Mesendoderm (in vitro differentiated cells): ENCODE results near the gene TEDDM1.

ENCODE experiments used
- DNase-seq: peaks from one replicate; pipeline ENCODE4 v3.0.0; 2013
- H2AK5ac ChIP-seq: 2 replicates; pipeline ENCODE4 v1.6.1; 2013; ENCODE audit warnings: low read length, inconsistent platforms
- H2BK120ac ChIP-seq: 2 replicates; pipeline ENCODE4 v1.6.1; 2013; ENCODE audit warnings: low read depth, mild to moderate bottlenecking, low read length, moderate library complexity, mixed read lengths
- H2BK15ac ChIP-seq: replicated peaks from 2 replicates; pipeline ENCODE4 v1.6.1; 2013; ENCODE audit warnings: low read depth, mild to moderate bottlenecking, moderate library complexity
- H2BK5ac ChIP-seq: 2 replicates; pipeline ENCODE4 v1.6.1; 2013; ENCODE audit warnings: low read length, inconsistent platforms
- H3K18ac ChIP-seq: 2 replicates; pipeline ENCODE4 v1.6.1; 2013; ENCODE audit warnings: mild to moderate bottlenecking, low read length, mixed read lengths
- H3K23ac ChIP-seq: one replicate; pipeline ENCODE4 v1.6.1; 2013; ENCODE audit warnings: low read length
- H3K27ac ChIP-seq: 2 replicates; pipeline ENCODE4 v1.5.1; 2013; ENCODE audit warnings: low read depth, mild to moderate bottlenecking, inconsistent platforms, low read length, moderate library complexity
- H3K27me3 ChIP-seq: 2 replicates; pipeline ENCODE4 v1.6.1; 2013; ENCODE audit warnings: low read length, control low read depth, mild to moderate bottlenecking, inconsistent platforms; ENCODE audit not compliant: insufficient read depth, poor library complexity
- H3K36me3 ChIP-seq: 2 replicates; pipeline ENCODE4 v1.6.1; 2013; ENCODE audit warnings: low read length, inconsistent platforms; ENCODE audit not compliant: control insufficient read depth, insufficient read depth
- H3K4ac ChIP-seq: one replicate; pipeline ENCODE4 v1.6.1; 2013; ENCODE audit warnings: low read depth, mild to moderate bottlenecking, low read length, moderate library complexity
- H3K4me1 ChIP-seq: 2 replicates; pipeline ENCODE4 v1.6.1; 2013; ENCODE audit warnings: low read depth, low read length, inconsistent platforms; ENCODE audit not compliant: control insufficient read depth
- H3K4me2 ChIP-seq: 2 replicates; pipeline ENCODE4 v1.6.1; 2013; ENCODE audit warnings: low read length
- H3K4me3 ChIP-seq: 2 replicates; pipeline ENCODE4 v1.5.1; 2013; ENCODE audit warnings: mild to moderate bottlenecking, low read length
- H3K56ac ChIP-seq: one replicate; pipeline ENCODE4 v1.6.1; 2013; ENCODE audit warnings: low read length
- H3K79me1 ChIP-seq: 2 replicates; pipeline ENCODE4 v1.6.1; 2013; ENCODE audit warnings: low read length, inconsistent platforms
- H3K79me2 ChIP-seq: 2 replicates; pipeline ENCODE4 v1.6.1; 2013; ENCODE audit warnings: mild to moderate bottlenecking, low read length; ENCODE audit not compliant: control insufficient read depth, insufficient read depth
- H3K9ac ChIP-seq: 2 replicates; pipeline ENCODE4 v1.6.1; 2013; ENCODE audit warnings: low read length, inconsistent platforms
- H4K5ac ChIP-seq: one replicate; pipeline ENCODE4 v1.6.1; 2013; ENCODE audit warnings: low read length
- H4K8ac ChIP-seq: one replicate; pipeline ENCODE4 v1.6.1; 2013; ENCODE audit warnings: low read depth, mild to moderate bottlenecking, control low read depth, low read length, moderate library complexity
- WGBS: extraction: QIAGEN DNeasy Blood & Tissue Kit; methylation state at CpG from one replicate; pipeline ENCODE4 v1.1.7; 2013; ENCODE audit warnings: low lambda C conversion rate, missing lambda C conversion rate; ENCODE audit not compliant: insufficient coverage; ENCODE audit errors: extremely low coverage; 5-methylcytosine and 5-hydroxymethylcytosine counted together

Gene TEDDM1

DNA sequence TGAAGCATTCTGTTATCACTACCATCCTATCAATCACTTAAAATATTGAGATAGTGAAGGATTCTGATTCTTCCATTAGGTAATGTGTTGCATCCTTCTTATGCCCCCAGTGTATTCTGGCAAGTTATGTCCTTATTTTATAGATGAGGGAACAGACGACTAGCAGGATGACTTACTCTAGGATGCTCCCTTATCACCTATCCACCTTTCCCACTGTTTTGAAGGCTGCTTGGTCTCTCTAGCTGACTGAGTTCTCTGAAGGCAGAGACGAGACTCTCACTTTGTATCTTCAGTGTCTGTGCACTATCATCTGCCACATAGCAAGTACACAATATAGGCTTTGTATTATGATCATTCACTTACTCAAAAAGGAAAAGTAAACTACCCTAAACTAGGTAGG lies 12.9 kb downstream of the TEDDM1 start:
- H3K27me3 ChIP-seq = no peaks in the 10 kb centered on the region
- H3K56ac ChIP-seq = no peak overlapping the region
- H3K27ac ChIP-seq = no peak overlapping the region
- H4K8ac ChIP-seq = no peak overlapping the region
- no peak overlapping the region for H3K9ac ChIP-seq
- no peak overlapping the region for H2BK15ac ChIP-seq
- H3K18ac ChIP-seq = no peak overlapping the region
- no peak overlapping the region for H3K4me2 ChIP-seq
- H3K36me3 ChIP-seq = peaks cover 40% of the 10 kb centered on the region
- no peak overlapping the region for H2BK120ac ChIP-seq
- H3K4me3 ChIP-seq = no peak overlapping the region
- no peak overlapping the region for H3K23ac ChIP-seq
- H3K4me1 ChIP-seq = peaks cover 3% of the 10 kb centered on the region
- H3K79me1 ChIP-seq = peaks cover 32% of the 10 kb centered on the region
- H2BK5ac ChIP-seq = no peak overlapping the region
- peaks cover 51% of the 10 kb centered on the region for H3K79me2 ChIP-seq
- H2AK5ac ChIP-seq = no peak overlapping the region
- WGBS = no CpG with 5 or more reads among the region's 2 CpGs
- no peak overlapping the region for H3K4ac ChIP-seq
- no peak for DNase-seq
- H4K5ac ChIP-seq = no peak overlapping the region

DNA sequence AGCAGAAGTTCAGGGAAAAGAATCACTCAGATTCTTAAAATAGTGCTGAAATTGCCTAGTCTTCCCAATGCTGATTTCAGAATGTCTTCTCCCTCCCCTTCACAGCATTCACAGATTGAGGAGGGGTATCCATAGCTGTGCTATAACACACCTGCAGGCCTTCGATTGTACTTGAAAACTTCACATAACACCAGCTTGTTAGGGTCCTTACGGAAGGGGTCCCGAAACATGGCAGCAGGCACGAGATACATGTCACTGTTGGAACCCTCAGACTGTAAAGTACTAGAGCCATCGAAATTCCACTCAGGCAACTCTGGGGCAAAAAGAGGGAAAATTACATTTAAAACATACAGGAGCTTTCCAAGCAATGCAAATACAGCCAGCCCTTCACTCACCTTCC lies 13.5 kb downstream of the TEDDM1 start:
- no peak overlapping the region for H3K23ac ChIP-seq
- no peak overlapping the region for H3K4ac ChIP-seq
- H3K9ac ChIP-seq = no peak overlapping the region
- H4K5ac ChIP-seq = no peak overlapping the region
- no CpG with 5 or more reads among the region's 5 CpGs for WGBS
- no peak overlapping the region for H2BK15ac ChIP-seq
- no peak overlapping the region for H2BK120ac ChIP-seq
- no peak overlapping the region for H3K18ac ChIP-seq
- H3K4me1 ChIP-seq = peaks cover 6% of the 10 kb centered on the region
- no peaks in the 10 kb centered on the region for H3K27me3 ChIP-seq
- peaks cover 43% of the 10 kb centered on the region for H3K36me3 ChIP-seq
- no peak overlapping the region for H3K4me2 ChIP-seq
- H3K56ac ChIP-seq = no peak overlapping the region
- no peak for DNase-seq
- no peak overlapping the region for H3K4me3 ChIP-seq
- no peak overlapping the region for H2AK5ac ChIP-seq
- peaks cover 51% of the 10 kb centered on the region for H3K79me2 ChIP-seq
- no peak overlapping the region for H4K8ac ChIP-seq
- H3K27ac ChIP-seq = no peak overlapping the region
- H3K79me1 ChIP-seq = peaks cover 32% of the 10 kb centered on the region
- H2BK5ac ChIP-seq = no peak overlapping the region

GRCh38 chr1:182385885-182386853 lies 14.3 kb downstream of the TEDDM1 start:
- Histone ChIP-seq H3K56ac (no peak overlapping the region), H3K4me2 (no peak overlapping the region), H3K36me3 (peaks cover 43% of the 10 kb centered on the region), H4K8ac (no peak overlapping the region), H3K27me3 (no peaks in the 10 kb centered on the region), H2AK5ac (no peak overlapping the region), H3K9ac (no peak overlapping the region), H3K4me3 (no peak overlapping the region), H3K23ac (no peak overlapping the region), H4K5ac (no peak overlapping the region), H2BK5ac (no peak overlapping the region), H3K79me1 (peaks cover 32% of the 10 kb centered on the region), H2BK120ac (no peak overlapping the region), H3K4me1 (peaks cover 7% of the 10 kb centered on the region), H3K27ac (no peak overlapping the region), H3K79me2 (peaks cover 48% of the 10 kb centered on the region), H3K4ac (no peak overlapping the region), H3K18ac (no peak overlapping the region), H2BK15ac (no peak overlapping the region)
- no peak for DNase-seq
- WGBS = no CpG with 5 or more reads among the region's 8 CpGs

- Histone ChIP-seq H3K18ac (no peak overlapping the region), H3K56ac (no peak overlapping the region), H3K4me3 (no peak overlapping the region), H3K79me2 (peaks cover 31% of the 10 kb centered on the region), H3K4me2 (no peak overlapping the region), H2BK120ac (no peak overlapping the region), H3K4ac (no peak overlapping the region), H3K4me1 (peaks cover 7% of the 10 kb centered on the region), H2AK5ac (no peak overlapping the region), H3K27me3 (no peaks in the 10 kb centered on the region), H3K23ac (no peak overlapping the region), H3K9ac (no peak overlapping the region), H3K27ac (no peak overlapping the region), H3K79me1 (peaks cover 32% of the 10 kb centered on the region), H2BK5ac (no peak overlapping the region), H2BK15ac (no peak overlapping the region), H3K36me3 (peaks cover 43% of the 10 kb centered on the region), H4K8ac (no peak overlapping the region), H4K5ac (no peak overlapping the region)
- no CpG with 5 or more reads among the region's 19 CpGs for WGBS
- no peak for DNase-seq
Observed at GRCh38 chr1:182384387-182384960, 16.0 kb downstream of the TEDDM1 start.

GRCh38 chr1:182383934-182384333 lies 16.5 kb downstream of the TEDDM1 start:
- H2AK5ac ChIP-seq = no peak overlapping the region
- H3K4me1 ChIP-seq = peaks cover 7% of the 10 kb centered on the region
- peaks cover 43% of the 10 kb centered on the region for H3K36me3 ChIP-seq
- H3K56ac ChIP-seq = no peak overlapping the region
- H2BK120ac ChIP-seq = no peak overlapping the region
- no peak overlapping the region for H3K4me2 ChIP-seq
- H4K8ac ChIP-seq = no peak overlapping the region
- H2BK5ac ChIP-seq = no peak overlapping the region
- no CpG with 5 or more reads among the region's 7 CpGs for WGBS
- H2BK15ac ChIP-seq = no peak overlapping the region
- no peak overlapping the region for H3K23ac ChIP-seq
- H3K79me1 ChIP-seq = peaks cover 32% of the 10 kb centered on the region
- no peak overlapping the region for H3K27ac ChIP-seq
- H4K5ac ChIP-seq = no peak overlapping the region
- H3K27me3 ChIP-seq = no peaks in the 10 kb centered on the region
- H3K18ac ChIP-seq = no peak overlapping the region
- H3K79me2 ChIP-seq = peaks cover 25% of the 10 kb centered on the region
- no peak overlapping the region for H3K9ac ChIP-seq
- H3K4ac ChIP-seq = no peak overlapping the region
- DNase-seq = no peak
- H3K4me3 ChIP-seq = no peak overlapping the region
